Trophoblast cell (in vitro differentiated cells and primary cell): Measurements from ENCODE around the gene SPATS2L.

Experiments
- DNase-seq, 2 donors: peaks; one replicate each; pipeline ENCODE4 v3.0.0-alpha.2; 2016
- H2AFZ ChIP-seq: 2 replicates; pipeline ENCODE4 v1.6.1; 2013; ENCODE audit warnings: low read length, moderate library complexity, mild to moderate bottlenecking; ENCODE audit not compliant: insufficient read depth, poor library complexity
- H2AK5ac ChIP-seq: 2 replicates; pipeline ENCODE4 v1.6.1; 2013; ENCODE audit warnings: mild to moderate bottlenecking, low read length
- H2BK120ac ChIP-seq: 2 replicates; pipeline ENCODE4 v1.6.1; 2013; ENCODE audit warnings: low read length, mild to moderate bottlenecking, moderate library complexity; ENCODE audit not compliant: insufficient read depth, poor library complexity
- H2BK12ac ChIP-seq: 2 replicates; pipeline ENCODE4 v1.6.1; 2013; ENCODE audit warnings: mild to moderate bottlenecking, low read length, moderate library complexity
- H2BK5ac ChIP-seq: 2 replicates; pipeline ENCODE4 v1.6.1; 2013; ENCODE audit warnings: low read length, low read depth, moderate library complexity, mild to moderate bottlenecking; ENCODE audit not compliant: poor library complexity
- H3K14ac ChIP-seq: 2 replicates; pipeline ENCODE4 v1.6.1; 2013; ENCODE audit warnings: mild to moderate bottlenecking, low read length
- H3K18ac ChIP-seq: 2 replicates; pipeline ENCODE4 v1.6.1; 2013; ENCODE audit warnings: mild to moderate bottlenecking, low read length
- H3K23ac ChIP-seq: 2 replicates; pipeline ENCODE4 v1.6.1; 2013; ENCODE audit warnings: low read length
- H3K27ac ChIP-seq: 2 replicates; pipeline ENCODE4 v1.5.1; 2013; ENCODE audit warnings: low read depth, mild to moderate bottlenecking, inconsistent platforms, low read length, moderate library complexity
- H3K27me3 ChIP-seq: 2 replicates; pipeline ENCODE4 v1.6.1; 2013; ENCODE audit warnings: inconsistent platforms, mild to moderate bottlenecking, low read length, moderate library complexity; ENCODE audit not compliant: insufficient read depth
- H3K36me3 ChIP-seq, 2 experiments: 1 replicate in 1 of 2; 2 replicates in 1 of 2; pipeline ENCODE4 v1.6.1; 2013; ENCODE audit warnings: low read length in 2 of 2, mild to moderate bottlenecking in 2 of 2, moderate library complexity in 1 of 2; ENCODE audit not compliant: insufficient read depth in 2 of 2, control insufficient read depth in 1 of 2
- H3K4ac ChIP-seq: 2 replicates; pipeline ENCODE4 v1.6.1; 2013; ENCODE audit warnings: low read depth, mild to moderate bottlenecking, low read length, moderate library complexity
- H3K4me1 ChIP-seq, 2 experiments: 1 replicate in 1 of 2; 2 replicates in 1 of 2; pipeline ENCODE4 v1.6.1; 2013; ENCODE audit warnings: low read length in 2 of 2, mild to moderate bottlenecking in 2 of 2, moderate library complexity in 1 of 2; ENCODE audit not compliant: insufficient read depth in 2 of 2, control insufficient read depth in 1 of 2
- H3K4me2 ChIP-seq: 2 replicates; pipeline ENCODE4 v1.6.1; 2013; ENCODE audit warnings: inconsistent platforms, mild to moderate bottlenecking, low read length, moderate library complexity
- H3K4me3 ChIP-seq: 2 replicates; pipeline ENCODE4 v1.5.1; 2013; ENCODE audit warnings: mild to moderate bottlenecking, low read depth, low read length, inconsistent platforms
- H3K79me1 ChIP-seq: one replicate; pipeline ENCODE4 v1.6.1; 2013; ENCODE audit warnings: low read length
- H3K79me2 ChIP-seq: 2 replicates; pipeline ENCODE4 v1.6.1; 2013; ENCODE audit warnings: low read length, mild to moderate bottlenecking; ENCODE audit not compliant: control insufficient read depth, insufficient read depth, poor library complexity
- H3K9ac ChIP-seq: 2 replicates; pipeline ENCODE4 v1.6.1; 2013; ENCODE audit warnings: mild to moderate bottlenecking, low read length
- H3K9me3 ChIP-seq: 2 replicates; pipeline ENCODE4 v1.6.1; 2013; ENCODE audit warnings: low read depth, mild to moderate bottlenecking, control low read depth, inconsistent platforms, low read length; ENCODE audit not compliant: insufficient read depth
- H4K12ac ChIP-seq: 2 replicates; pipeline ENCODE4 v1.6.1; 2013; ENCODE audit warnings: low read depth, mild to moderate bottlenecking, low read length, moderate library complexity
- H4K8ac ChIP-seq: 2 replicates; pipeline ENCODE4 v1.6.1; 2013; ENCODE audit warnings: low read depth, mild to moderate bottlenecking, low read length, moderate library complexity
- H4K91ac ChIP-seq: one replicate; pipeline ENCODE4 v1.6.1; 2013; ENCODE audit warnings: low read depth, mild to moderate bottlenecking, low read length, moderate library complexity
- WGBS: extraction: QIAGEN DNeasy Blood & Tissue Kit; methylation state at CpG from one replicate; pipeline ENCODE4 v1.1.7; 2013; ENCODE audit warnings: missing lambda C conversion rate; ENCODE audit not compliant: insufficient read length, insufficient coverage; ENCODE audit errors: extremely low coverage; 5-methylcytosine and 5-hydroxymethylcytosine counted together

The SPATS2L gene

GRCh38 chr2:200329384-200329783 is 22.9 kb downstream of the SPATS2L start:
- H4K12ac ChIP-seq: no peak overlapping the region
- no peak overlapping the region for H3K14ac ChIP-seq
- no peak overlapping the region for H3K4me2 ChIP-seq
- H3K9ac ChIP-seq: no peak overlapping the region
- H3K23ac ChIP-seq: no peak overlapping the region
- no peaks in the 10 kb centered on the region for H3K27me3 ChIP-seq
- peak overlapping the region; percentile 56 for H4K8ac ChIP-seq
- H3K79me1 ChIP-seq: peaks cover 3% of the 10 kb centered on the region
- peak overlapping the region; percentile 87 for H3K4ac ChIP-seq
- peak overlapping the region; percentile 58 for H2AFZ ChIP-seq
- peaks cover 5% of the 10 kb centered on the region for H3K79me2 ChIP-seq
- no peak overlapping the region for H2AK5ac ChIP-seq
- H3K27ac ChIP-seq: peak overlapping the region; percentile 65
- H3K4me1 ChIP-seq: peaks cover 10% of the 10 kb centered on the region in 2 experiments
- peak overlapping the region; percentile 68 for H2BK12ac ChIP-seq
- H4K91ac ChIP-seq: peak overlapping the region; percentile 18
- peak overlapping the region; percentile 87 for H2BK5ac ChIP-seq
- peak overlapping the region; percentile 63 for H2BK120ac ChIP-seq
- no peak overlapping the region for H3K4me3 ChIP-seq
- H3K18ac ChIP-seq: peak overlapping the region; percentile 84
- DNase-seq: no peak
- H3K9me3 ChIP-seq: no peaks in the 10 kb centered on the region
- peaks cover 2 to 7% of the 10 kb centered on the region in 2 experiments for H3K36me3 ChIP-seq
- no CpG with 5 or more reads among the region's 2 CpGs for WGBS

- Histone ChIP-seq H3K27ac (no peak overlapping the region), H3K4me2 (no peak overlapping the region), H4K12ac (no peak overlapping the region), H4K91ac (no peak overlapping the region), H3K4me3 (no peak overlapping the region), H4K8ac (no peak overlapping the region), H3K79me2 (peaks cover 5% of the 10 kb centered on the region), H3K9me3 (no peaks in the 10 kb centered on the region), H2AK5ac (no peak overlapping the region), H3K4ac (no peak overlapping the region), H3K18ac (no peak overlapping the region), H3K23ac (no peak overlapping the region), H2AFZ (no peak overlapping the region), H3K14ac (no peak overlapping the region), H3K36me3 (peaks cover 2 to 7% of the 10 kb centered on the region in 2 experiments), H2BK5ac (no peak overlapping the region), H3K4me1 (peaks cover 10% of the 10 kb centered on the region in 2 experiments), H2BK12ac (no peak overlapping the region), H3K79me1 (peaks cover 3% of the 10 kb centered on the region), H3K9ac (no peak overlapping the region), H3K27me3 (no peaks in the 10 kb centered on the region), H2BK120ac (no peak overlapping the region)
- no peak for DNase-seq
- no CpG with 5 or more reads among the region's 3 CpGs for WGBS
Observed at GRCh38 chr2:200329798-200330197, 23.3 kb downstream of the SPATS2L start.

- Histone ChIP-seq H2AK5ac (no peak overlapping the region), H3K27me3 (no peaks in the 10 kb centered on the region), H2BK5ac (no peak overlapping the region), H3K4me2 (no peak overlapping the region), H4K12ac (no peak overlapping the region), H3K14ac (no peak overlapping the region), H3K4me1 (peaks cover 10% of the 10 kb centered on the region in 2 experiments), H2AFZ (no peak overlapping the region), H3K36me3 (peaks cover 2 to 7% of the 10 kb centered on the region in 2 experiments), H4K91ac (no peak overlapping the region), H3K79me2 (peaks cover 5% of the 10 kb centered on the region), H4K8ac (no peak overlapping the region), H3K18ac (no peak overlapping the region), H3K4me3 (no peak overlapping the region), H3K9ac (no peak overlapping the region), H3K79me1 (peaks cover 3% of the 10 kb centered on the region), H3K9me3 (no peaks in the 10 kb centered on the region), H3K27ac (peak overlapping the region; percentile 37), H2BK12ac (no peak overlapping the region), H3K4ac (no peak overlapping the region), H3K23ac (no peak overlapping the region), H2BK120ac (no peak overlapping the region)
- DNase-seq: peak; percentile 31 to 63
- WGBS: no CpG with 5 or more reads among the region's 5 CpGs
Observed at GRCh38 chr2:200330351-200331060, 24.0 kb downstream of the SPATS2L start.

GRCh38 chr2:200331061-200331400 is 24.5 kb downstream of the SPATS2L start:
- peaks cover 5% of the 10 kb centered on the region for H3K79me2 ChIP-seq
- H4K12ac ChIP-seq: no peak overlapping the region
- peaks cover 3% of the 10 kb centered on the region for H3K79me1 ChIP-seq
- H3K4me2 ChIP-seq: no peak overlapping the region
- no peak overlapping the region for H3K23ac ChIP-seq
- H3K27me3 ChIP-seq: no peaks in the 10 kb centered on the region
- H2AK5ac ChIP-seq: no peak overlapping the region
- H4K91ac ChIP-seq: no peak overlapping the region
- H3K4me3 ChIP-seq: no peak overlapping the region
- H2BK120ac ChIP-seq: no peak overlapping the region
- H3K27ac ChIP-seq: no peak overlapping the region
- H3K9ac ChIP-seq: no peak overlapping the region
- H4K8ac ChIP-seq: no peak overlapping the region
- peaks cover 2 to 7% of the 10 kb centered on the region in 2 experiments for H3K36me3 ChIP-seq
- H3K14ac ChIP-seq: no peak overlapping the region
- H2AFZ ChIP-seq: no peak overlapping the region
- H3K18ac ChIP-seq: no peak overlapping the region
- no CpG with 5 or more reads among the region's 2 CpGs for WGBS
- no peak overlapping the region for H3K4ac ChIP-seq
- no peak for DNase-seq
- peaks cover 10% of the 10 kb centered on the region in 2 experiments for H3K4me1 ChIP-seq
- no peak overlapping the region for H2BK5ac ChIP-seq
- no peaks in the 10 kb centered on the region for H3K9me3 ChIP-seq
- no peak overlapping the region for H2BK12ac ChIP-seq
